K562 (cell line): ENCODE measurements around the gene METAP1D. TPM values are rescaled to one million over a fixed set of nuclear protein-coding genes. Genes with fewer than 3 reads are reported as not detected.
A peak's percentile ranks its signal among the peaks of the same experiment; 100 is the strongest.

Experiments used
- ATF6 ChIP-seq: sonication (generic); formaldehyde crosslinking; IDR thresholded peaks from 2 replicates; pipeline ENCODE4 v1.4.0; 2020; ENCODE audit warnings: mild to moderate bottlenecking, missing genetic modification reagents
- BRD9 ChIP-seq: fragments of 450-650 bp; IDR thresholded peaks from 2 replicates; pipeline ENCODE4 v1.6.1; 2018; ENCODE audit warnings: low read depth; ENCODE audit not compliant: partially characterized antibody
- CXXC5 ChIP-seq: fragments of 250-450 bp; sonication (Bioruptor Pico); IDR thresholded peaks from 2 replicates; pipeline ENCODE4 v1.8.0; 2022; ENCODE audit warnings: inconsistent platforms, mild to moderate bottlenecking, moderate library complexity
- DMBX1 ChIP-seq: fragments of 250-450 bp; sonication (Bioruptor Pico); IDR thresholded peaks from 2 replicates; pipeline ENCODE4 v1.8.0; 2022; ENCODE audit warnings: inconsistent platforms, mild to moderate bottlenecking, moderate library complexity, borderline replicate concordance
- ELF4 ChIP-seq: fragments of 450-650 bp; formaldehyde crosslinking; IDR thresholded peaks from 2 replicates; pipeline ENCODE4 v1.4.0; 2022; ENCODE audit warnings: missing genetic modification characterization
- HDGF ChIP-seq: fragments of 450-650 bp; IDR thresholded peaks from 2 replicates; pipeline ENCODE4 v1.6.1; 2016
- HMG20A ChIP-seq: fragments of 450-650 bp; formaldehyde crosslinking; conservative IDR thresholded peaks from 2 replicates; pipeline ENCODE4 v1.4.0; 2020; ENCODE audit warnings: mild to moderate bottlenecking, mixed read lengths
- HOMEZ ChIP-seq: fragments of 250-450 bp; sonication (Bioruptor Pico); IDR thresholded peaks from 2 replicates; pipeline ENCODE4 v1.4.0; 2020; ENCODE audit warnings: mild to moderate bottlenecking, moderate library complexity
- MCM2 ChIP-seq: fragments of 450-650 bp; IDR thresholded peaks from 2 replicates; pipeline ENCODE4 v1.6.1; 2017; ENCODE audit warnings: low read depth, mild to moderate bottlenecking
- NR2F6 ChIP-seq: fragments of 450-650 bp; formaldehyde crosslinking; IDR thresholded peaks from 2 replicates; pipeline ENCODE4 v1.4.0; 2020; ENCODE audit warnings: mild to moderate bottlenecking
- POU5F1 ChIP-seq: fragments of 150-350 bp; IDR thresholded peaks from 2 replicates; pipeline ENCODE4 v1.6.1; 2014; ENCODE audit warnings: borderline replicate concordance, low read length, low read depth, mild to moderate bottlenecking; ENCODE audit not compliant: partially characterized antibody
- RAD51 ChIP-seq: fragments of 450-650 bp; IDR thresholded peaks from 2 replicates; pipeline ENCODE4 v1.7.1; 2016; ENCODE audit warnings: low read depth, mild to moderate bottlenecking, borderline replicate concordance
- TGIF2 ChIP-seq: sonication (generic); formaldehyde crosslinking; IDR thresholded peaks from 2 replicates; pipeline ENCODE4 v1.8.1; 2022; ENCODE audit warnings: mild to moderate bottlenecking, missing genetic modification reagents, moderate library complexity
- ZC3H4 ChIP-seq: sonication (generic); formaldehyde crosslinking; IDR thresholded peaks from 2 replicates; pipeline ENCODE4 v1.9.0; 2021; ENCODE audit warnings: missing genetic modification reagents, borderline replicate concordance
- ZNF263 ChIP-seq: sonication (generic); formaldehyde crosslinking; IDR thresholded peaks from 2 replicates; pipeline ENCODE4 v1.8.0; 2022; ENCODE audit warnings: mild to moderate bottlenecking, missing genetic modification reagents, borderline replicate concordance
- polyA plus RNA-seq, 8 experiments: library from polyadenylated mRNA; depleted of rRNA in 4 of 8; stranded (reverse) in 5 of 8; unstranded in 3 of 8; fragments of >200 nt; fragmentation: Nextera tagmentation in 2 of 8; fragmentation: Illumina TruSeq in 1 of 8; extraction: Ambion mirVana in 2 of 8; extraction: Trizol in 1 of 8; gene quantifications; 2 replicates each; pipeline versions ENCODE4 v1.2.1 to v1.2.3, GENCODE V29; 2011 to 2014; ENCODE audit warnings: inconsistent platforms in 1 of 8, missing spikeins in 1 of 8
- total RNA-seq, 7 experiments: library from RNA; depleted of rRNA in 6 of 7; stranded (reverse); fragments of >200 nt in 6 of 7; fragmentation: Illumina TruSeq in 2 of 7; extraction: Trizol in 2 of 7; gene quantifications; 2 replicates each; pipeline versions ENCODE4 v1.2.1 to v1.2.3, GENCODE V29; 2011 to 2021; ENCODE audit warnings: low replicate concordance in 1 of 7
- TF ChIP-seq, protein P1 (sequence below): sonication (generic); formaldehyde crosslinking; IDR thresholded peaks from 2 replicates; pipeline ENCODE4 v1.8.1; 2023; ENCODE audit warnings: missing genetic modification reagents, mild to moderate bottlenecking, borderline replicate concordance
- TF ChIP-seq, protein P2 (sequence below): sonication (generic); formaldehyde crosslinking; IDR thresholded peaks from 2 replicates; pipeline ENCODE4 v1.8.1; 2023; ENCODE audit warnings: mild to moderate bottlenecking, missing genetic modification reagents

METAP1D gene
- total and polyA plus RNA-seq, 9 of the 15 experiments (the other 6 are each of a cell fraction or from before 2014, with no cell fraction given) = 8.0 to 23.4 (median 15.7) TPM

DNA sequence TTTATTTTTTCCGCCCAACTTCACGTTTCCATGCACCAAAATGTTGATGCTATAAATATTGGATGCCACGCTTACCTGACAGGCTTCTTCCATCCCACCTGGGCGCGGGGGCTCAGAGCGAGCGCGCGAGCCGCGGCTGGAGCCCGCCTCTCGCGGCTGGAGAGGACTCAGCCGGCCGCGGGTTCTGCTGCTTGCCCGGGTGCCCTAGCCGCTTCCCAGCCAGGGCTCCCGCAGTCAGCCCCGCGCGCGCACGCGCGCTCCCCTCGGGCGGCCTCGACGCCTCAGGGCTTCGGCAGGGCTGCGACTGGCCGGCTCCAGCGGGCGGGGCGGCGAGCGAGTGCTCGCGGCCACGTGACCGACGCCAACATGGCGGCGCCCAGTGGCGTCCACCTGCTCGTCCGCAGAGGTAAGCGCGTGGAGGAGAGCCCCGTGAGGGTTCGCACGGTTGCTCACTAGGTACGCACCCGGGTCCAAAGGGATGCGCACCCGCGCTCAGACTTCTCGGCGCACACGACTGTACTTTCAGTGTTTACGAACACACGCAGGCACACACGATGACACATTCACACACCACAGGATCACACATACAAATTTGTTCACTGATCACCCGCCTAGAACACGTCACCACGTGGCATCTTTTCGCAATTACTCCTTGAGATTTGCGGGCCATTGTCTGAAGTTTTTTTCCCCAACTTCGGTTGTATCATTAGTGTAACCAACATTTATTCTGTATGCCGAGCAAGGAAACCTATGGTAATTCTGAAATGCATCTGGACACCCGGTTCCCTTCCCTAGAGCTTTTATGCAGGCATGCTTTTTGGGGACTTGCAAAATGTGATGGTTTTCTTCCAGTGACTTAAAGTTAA, at the start of gene METAP1D (continued):
- TF ChIP-seq POU5F1 = no peak
- peak; percentile 11; the same call in 1 of the 2 replicates for TF ChIP-seq DMBX1 (CRISPR knock-in tag)
- peak; percentile 28; the same call in 1 of the 2 replicates for TF ChIP-seq TGIF2
- TF ChIP-seq CXXC5 (CRISPR knock-in tag) = peak; percentile 94
- TF ChIP-seq, protein P1, sequence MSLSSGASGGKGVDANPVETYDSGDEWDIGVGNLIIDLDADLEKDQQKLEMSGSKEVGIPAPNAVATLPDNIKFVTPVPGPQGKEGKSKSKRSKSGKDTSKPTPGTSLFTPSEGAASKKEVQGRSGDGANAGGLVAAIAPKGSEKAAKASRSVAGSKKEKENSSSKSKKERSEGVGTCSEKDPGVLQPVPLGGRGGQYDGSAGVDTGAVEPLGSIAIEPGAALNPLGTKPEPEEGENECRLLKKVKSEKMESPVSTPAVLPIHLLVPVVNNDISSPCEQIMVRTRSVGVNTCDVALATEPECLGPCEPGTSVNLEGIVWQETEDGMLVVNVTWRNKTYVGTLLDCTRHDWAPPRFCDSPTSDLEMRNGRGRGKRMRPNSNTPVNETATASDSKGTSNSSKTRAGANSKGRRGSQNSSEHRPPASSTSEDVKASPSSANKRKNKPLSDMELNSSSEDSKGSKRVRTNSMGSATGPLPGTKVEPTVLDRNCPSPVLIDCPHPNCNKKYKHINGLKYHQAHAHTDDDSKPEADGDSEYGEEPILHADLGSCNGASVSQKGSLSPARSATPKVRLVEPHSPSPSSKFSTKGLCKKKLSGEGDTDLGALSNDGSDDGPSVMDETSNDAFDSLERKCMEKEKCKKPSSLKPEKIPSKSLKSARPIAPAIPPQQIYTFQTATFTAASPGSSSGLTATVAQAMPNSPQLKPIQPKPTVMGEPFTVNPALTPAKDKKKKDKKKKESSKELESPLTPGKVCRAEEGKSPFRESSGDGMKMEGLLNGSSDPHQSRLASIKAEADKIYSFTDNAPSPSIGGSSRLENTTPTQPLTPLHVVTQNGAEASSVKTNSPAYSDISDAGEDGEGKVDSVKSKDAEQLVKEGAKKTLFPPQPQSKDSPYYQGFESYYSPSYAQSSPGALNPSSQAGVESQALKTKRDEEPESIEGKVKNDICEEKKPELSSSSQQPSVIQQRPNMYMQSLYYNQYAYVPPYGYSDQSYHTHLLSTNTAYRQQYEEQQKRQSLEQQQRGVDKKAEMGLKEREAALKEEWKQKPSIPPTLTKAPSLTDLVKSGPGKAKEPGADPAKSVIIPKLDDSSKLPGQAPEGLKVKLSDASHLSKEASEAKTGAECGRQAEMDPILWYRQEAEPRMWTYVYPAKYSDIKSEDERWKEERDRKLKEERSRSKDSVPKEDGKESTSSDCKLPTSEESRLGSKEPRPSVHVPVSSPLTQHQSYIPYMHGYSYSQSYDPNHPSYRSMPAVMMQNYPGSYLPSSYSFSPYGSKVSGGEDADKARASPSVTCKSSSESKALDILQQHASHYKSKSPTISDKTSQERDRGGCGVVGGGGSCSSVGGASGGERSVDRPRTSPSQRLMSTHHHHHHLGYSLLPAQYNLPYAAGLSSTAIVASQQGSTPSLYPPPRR (CRISPR knock-in tag) = peak; percentile 93; the same call in 1 of the 2 replicates
- no peak for TF ChIP-seq HDGF
- peak; percentile 97; the same call in 1 of the 2 replicates for TF ChIP-seq ATF6 (CRISPR knock-in tag)
- TF ChIP-seq ELF4 = no peak
- peak; percentile 53; the same call in 1 of the 2 replicates for TF ChIP-seq ZC3H4
- TF ChIP-seq BRD9 = peak; percentile 80
- peak; percentile 94 for TF ChIP-seq RAD51
- TF ChIP-seq, protein P2, sequence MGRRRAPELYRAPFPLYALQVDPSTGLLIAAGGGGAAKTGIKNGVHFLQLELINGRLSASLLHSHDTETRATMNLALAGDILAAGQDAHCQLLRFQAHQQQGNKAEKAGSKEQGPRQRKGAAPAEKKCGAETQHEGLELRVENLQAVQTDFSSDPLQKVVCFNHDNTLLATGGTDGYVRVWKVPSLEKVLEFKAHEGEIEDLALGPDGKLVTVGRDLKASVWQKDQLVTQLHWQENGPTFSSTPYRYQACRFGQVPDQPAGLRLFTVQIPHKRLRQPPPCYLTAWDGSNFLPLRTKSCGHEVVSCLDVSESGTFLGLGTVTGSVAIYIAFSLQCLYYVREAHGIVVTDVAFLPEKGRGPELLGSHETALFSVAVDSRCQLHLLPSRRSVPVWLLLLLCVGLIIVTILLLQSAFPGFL (CRISPR knock-in tag) = 0 out of 2 replicates have a peak, but pooled peaks have one; percentile 36
- no peak for TF ChIP-seq HMG20A (CRISPR knock-in tag)
- TF ChIP-seq NR2F6 = 0 out of 2 replicates have a peak, but pooled peaks have one; percentile 42
- TF ChIP-seq ZNF263 (CRISPR knock-in tag) = peak; percentile 52; the same call in 1 of the 2 replicates
- no peak for TF ChIP-seq MCM2
- no peak for TF ChIP-seq HOMEZ (CRISPR knock-in tag)
